Progenitor cell of endocrine pancreas (in vitro differentiated cells): ENCODE measurements around the gene ACSF2. TPM values are rescaled to one million over a fixed set of nuclear protein-coding genes. Genes with fewer than 3 reads are reported as not detected.

Experiments used
- DNase-seq: peaks from one replicate; pipeline ENCODE4 v3.0.0; 2021; ENCODE audit warnings: low spot score; ENCODE audit not compliant: unreplicated experiment
- H3K27ac Mint-ChIP-seq: 2 replicates; pipeline ENCODE4 v1.8.0; 2021; ENCODE audit warnings: mild to moderate bottlenecking, moderate library complexity, mixed read lengths
- H3K27me3 Mint-ChIP-seq: 2 replicates; pipeline ENCODE4 v1.8.0; 2021; ENCODE audit warnings: mixed read lengths
- H3K36me3 Mint-ChIP-seq: 2 replicates; pipeline ENCODE4 v1.8.0; 2022; ENCODE audit warnings: mixed read lengths; ENCODE audit not compliant: insufficient read depth
- H3K4me1 Mint-ChIP-seq: 2 replicates; pipeline ENCODE4 v1.8.0; 2021; ENCODE audit warnings: low read depth, mixed read lengths
- H3K4me3 Mint-ChIP-seq: 2 replicates; pipeline ENCODE4 v1.8.0; 2021; ENCODE audit warnings: low read depth, mild to moderate bottlenecking, moderate library complexity, mixed read lengths
- H3K9me3 Mint-ChIP-seq: 2 replicates; pipeline ENCODE4 v1.8.0; 2021; ENCODE audit warnings: low read depth, mixed read lengths
- CTCF ChIP-seq: fragments of 200-600 bp; sonication (generic); IDR thresholded peaks from one replicate; pipeline ENCODE4 v1.5.0; 2021; ENCODE audit warnings: antibody characterized with exemption, mild to moderate bottlenecking; ENCODE audit not compliant: unreplicated experiment
- long read RNA-seq: library from polyadenylated mRNA; unstranded; transcript quantifications from one replicate; pipeline ENCODE4 v2.0.0, GENCODE V29; 2020
- total RNA-seq: library from RNA; stranded (reverse); gene quantifications from 2 replicates; pipeline ENCODE4 v1.2.1, GENCODE V29; 2021

Gene ACSF2
- total RNA-seq, result 69.7 and 72.6 TPM in 2 replicates
- long read RNA-seq, transcript ACSF2-201 (16 exons, 2,235 nt), result major isoform, 87 of 116 reads
- long read RNA-seq, partial matches to known transcripts, result 6 of 116 reads
- long read RNA-seq, other reads (novel, unspliced or antisense), result 23 of 116 reads

- no peaks in the 10 kb centered on the region for H3K27me3 Mint-ChIP-seq
- H3K27ac Mint-ChIP-seq, result peak within 1 kb of the TSS; percentile 94
- peak; percentile 35 for DNase-seq
- H3K4me1 Mint-ChIP-seq, result peaks cover 48% of the 10 kb centered on the region
- H3K9me3 Mint-ChIP-seq, result no peaks in the 10 kb centered on the region
- H3K4me3 Mint-ChIP-seq, result peak within 1 kb of the TSS; percentile 75
- TF ChIP-seq CTCF, result no peak
- H3K36me3 Mint-ChIP-seq, result no peaks in the 10 kb centered on the region
Observed at GRCh38 chr17:50425682-50426471, at the start of gene ACSF2. Gene ACSF2, plus strand, starts transcription at chr17:50426218. Its CDS starts 44 bp downstream, at chr17:50426262.

- DNase-seq, result no peak
- Mint-ChIP-seq H3K36me3 (peaks cover 10% of the 10 kb centered on the region), H3K27me3 (no peaks in the 10 kb centered on the region), H3K27ac (peak overlapping the region; percentile 23), H3K9me3 (no peaks in the 10 kb centered on the region), H3K4me3 (no peak overlapping the region), H3K4me1 (no peaks in the 10 kb centered on the region)
- TF ChIP-seq CTCF, result no peak
Observed at GRCh38 chr17:50379351-50380132, 46.5 kb upstream of the ACSF2 start.

- no peak for TF ChIP-seq CTCF
- Mint-ChIP-seq H3K4me1 (no peaks in the 10 kb centered on the region), H3K36me3 (peaks cover 16% of the 10 kb centered on the region), H3K27me3 (no peaks in the 10 kb centered on the region), H3K4me3 (no peak overlapping the region), H3K9me3 (no peaks in the 10 kb centered on the region), H3K27ac (no peak overlapping the region)
- DNase-seq, result no peak
Observed at GRCh38 chr17:50380369-50381259, 45.4 kb upstream of the ACSF2 start.

- no peaks in the 10 kb centered on the region for H3K27me3 Mint-ChIP-seq
- H3K4me3 Mint-ChIP-seq, result no peak overlapping the region
- no peaks in the 10 kb centered on the region for H3K9me3 Mint-ChIP-seq
- peaks cover 16% of the 10 kb centered on the region for H3K36me3 Mint-ChIP-seq
- H3K4me1 Mint-ChIP-seq, result no peaks in the 10 kb centered on the region
- no peak for TF ChIP-seq CTCF
- DNase-seq, result no peak
- H3K27ac Mint-ChIP-seq, result no peak overlapping the region
Observed at GRCh38 chr17:50381260-50381815, 44.7 kb upstream of the ACSF2 start.
